Muscle layer of duodenum (tissue), 2 donors: ENCODE data around the gene BAG2.

ENCODE experiments used
- H3K27ac ChIP-seq: one replicate; pipeline ENCODE4 v1.7.0; 2013; ENCODE audit warnings: mild to moderate bottlenecking, low read length
- H3K27me3 ChIP-seq: one replicate; pipeline ENCODE4 v1.7.0; 2013; ENCODE audit warnings: low read depth, mild to moderate bottlenecking, control low read depth, low read length
- H3K36me3 ChIP-seq, 2 donors: one replicate each; pipeline ENCODE4 v1.7.0; 2013; ENCODE audit warnings: low read length in 2 of 2, control low read depth in 1 of 2, mild to moderate bottlenecking in 1 of 2; ENCODE audit not compliant: insufficient read depth in 2 of 2, control insufficient read depth in 1 of 2
- H3K4me1 ChIP-seq, 2 donors: one replicate each; pipeline ENCODE4 v1.7.0; 2013; ENCODE audit warnings: low read length in 2 of 2, mild to moderate bottlenecking in 2 of 2, control low read depth in 1 of 2, moderate library complexity in 1 of 2; ENCODE audit not compliant: insufficient read depth in 2 of 2, control insufficient read depth in 1 of 2
- H3K4me3 ChIP-seq, 2 donors: one replicate each; pipeline ENCODE4 v1.7.0; 2013; ENCODE audit warnings: low read length in 2 of 2, low read depth in 1 of 2, mild to moderate bottlenecking in 1 of 2
- H3K9me3 ChIP-seq, 2 donors: one replicate each; pipeline ENCODE4 v1.7.0; 2013; ENCODE audit warnings: low read length in 2 of 2, control low read depth in 1 of 2, mild to moderate bottlenecking in 1 of 2; ENCODE audit not compliant: control insufficient read depth in 1 of 2
- donor health status: healthy.

The BAG2 gene

GRCh38 chr6:57207872-57208271, 35.7 kb downstream of the BAG2 start:
- Histone ChIP-seq H3K4me1 (peaks cover 0 to 17% of the 10 kb centered on the region in 2 donors), H3K27me3 (no peaks in the 10 kb centered on the region), H3K4me3 (no peak overlapping the region), H3K9me3 (no peaks in the 10 kb centered on the region), H3K27ac (no peak overlapping the region), H3K36me3 (peaks cover 0 to 11% of the 10 kb centered on the region in 2 donors)

GRCh38 chr6:57209030-57209429, 36.9 kb downstream of the BAG2 start:
- Histone ChIP-seq H3K4me1 (peaks cover 0 to 21% of the 10 kb centered on the region in 2 donors), H3K27ac (no peak overlapping the region), H3K4me3 (no peak overlapping the region), H3K36me3 (peaks cover 0 to 11% of the 10 kb centered on the region in 2 donors), H3K9me3 (no peaks in the 10 kb centered on the region), H3K27me3 (no peaks in the 10 kb centered on the region)

GRCh38 chr6:57210060-57210459, 37.9 kb downstream of the BAG2 start:
- H3K4me3 ChIP-seq: no peak overlapping the region
- peaks cover 0 to 24% of the 10 kb centered on the region in 2 donors for H3K4me1 ChIP-seq
- no peaks in the 10 kb centered on the region for H3K9me3 ChIP-seq
- H3K27me3 ChIP-seq: no peaks in the 10 kb centered on the region
- no peak overlapping the region for H3K27ac ChIP-seq
- peaks cover 0 to 11% of the 10 kb centered on the region in 2 donors for H3K36me3 ChIP-seq

- peaks cover 0 to 19% of the 10 kb centered on the region in 2 donors for H3K4me1 ChIP-seq
- H3K27me3 ChIP-seq: no peaks in the 10 kb centered on the region
- no peak overlapping the region for H3K4me3 ChIP-seq
- no peaks in the 10 kb centered on the region for H3K9me3 ChIP-seq
- H3K27ac ChIP-seq: no peak overlapping the region
- peaks cover 0 to 7% of the 10 kb centered on the region in 2 donors for H3K36me3 ChIP-seq
Measured at GRCh38 chr6:57215260-57215659, 43.1 kb downstream of the BAG2 start.

GRCh38 chr6:57216235-57217101, 44.3 kb downstream of the BAG2 start:
- Histone ChIP-seq H3K27ac (no peak overlapping the region), H3K36me3 (peaks cover 0 to 7% of the 10 kb centered on the region in 2 donors), H3K4me3 (no peak overlapping the region), H3K9me3 (no peaks in the 10 kb centered on the region), H3K4me1 (peaks cover 0 to 26% of the 10 kb centered on the region in 2 donors), H3K27me3 (no peaks in the 10 kb centered on the region)

- no peak overlapping the region for H3K27ac ChIP-seq
- no peaks in the 10 kb centered on the region for H3K9me3 ChIP-seq
- peaks cover 0 to 26% of the 10 kb centered on the region in 2 donors for H3K4me1 ChIP-seq
- peaks cover 0 to 11% of the 10 kb centered on the region in 2 donors for H3K36me3 ChIP-seq
- H3K27me3 ChIP-seq: no peaks in the 10 kb centered on the region
- no peak overlapping the region for H3K4me3 ChIP-seq
Measured at GRCh38 chr6:57217270-57217669, 45.1 kb downstream of the BAG2 start.

GRCh38 chr6:57220083-57220703, 48.1 kb downstream of the BAG2 start:
- Histone ChIP-seq H3K9me3 (no peaks in the 10 kb centered on the region), H3K4me3 (peak overlapping the region in 1 of 2 donors; percentile 62), H3K27me3 (no peaks in the 10 kb centered on the region), H3K4me1 (peaks cover 0 to 25% of the 10 kb centered on the region in 2 donors), H3K27ac (no peak overlapping the region), H3K36me3 (peaks cover 0 to 11% of the 10 kb centered on the region in 2 donors)

GRCh38 chr6:57221191-57221935, 49.2 kb downstream of the BAG2 start:
- peaks cover 0 to 11% of the 10 kb centered on the region in 2 donors for H3K36me3 ChIP-seq
- H3K4me3 ChIP-seq: peak overlapping the region; percentile 88 to 89
- no peaks in the 10 kb centered on the region for H3K27me3 ChIP-seq
- no peaks in the 10 kb centered on the region for H3K9me3 ChIP-seq
- peak overlapping the region; percentile 83 for H3K27ac ChIP-seq
- H3K4me1 ChIP-seq: peaks cover 0 to 25% of the 10 kb centered on the region in 2 donors

GRCh38 chr6:57221936-57222742, 50.0 kb downstream of the BAG2 start, which contains the start of gene RAB23:
RAB23 (minus strand) TSS chr6:57222307; CDS start chr6:57210380, 11,927 bp downstream.
- Histone ChIP-seq H3K4me1 (peaks cover 0 to 17% of the 10 kb centered on the region in 2 donors), H3K36me3 (peaks cover 0 to 4% of the 10 kb centered on the region in 2 donors), H3K4me3 (peak within 1 kb of the TSS; percentile 88 to 89), H3K27ac (peak within 1 kb of the TSS; percentile 83), H3K27me3 (no peaks in the 10 kb centered on the region), H3K9me3 (no peaks in the 10 kb centered on the region)

- Histone ChIP-seq H3K4me1 (peaks cover 0 to 13% of the 10 kb centered on the region in 2 donors), H3K4me3 (peak overlapping the region; percentile 88 to 89), H3K27me3 (no peaks in the 10 kb centered on the region), H3K27ac (peak overlapping the region; percentile 83), H3K9me3 (no peaks in the 10 kb centered on the region), H3K36me3 (peaks cover 0 to 4% of the 10 kb centered on the region in 2 donors)
Measured at GRCh38 chr6:57222743-57223077, 50.6 kb downstream of the BAG2 start.
